Peyer's patch (tissue), 4 donors: ENCODE measurements around the gene COL11A2. TPM values are rescaled to one million over a fixed set of nuclear protein-coding genes. Genes with fewer than 3 reads are reported as not detected.

ENCODE experiments used
- DNase-seq, 3 donors: peaks; one replicate each; pipeline ENCODE4 v3.0.0-alpha.2; 2017 to 2019
- H3K27ac ChIP-seq, 4 donors: fragments of 200-600 bp; sonication (generic); one replicate each; pipeline ENCODE4 v1.5.1; 2016 to 2019
- H3K27me3 ChIP-seq, 2 donors: fragments of 200-600 bp; sonication (generic); one replicate each; pipeline ENCODE4 v1.5.1; 2019
- H3K36me3 ChIP-seq, 3 donors: fragments of 200-600 bp; sonication (generic); one replicate each; pipeline ENCODE4 v1.5.1; 2016 to 2019
- H3K4me1 ChIP-seq, 4 donors: fragments of 200-600 bp; sonication (generic); one replicate each; pipeline ENCODE4 v1.5.1; 2016 to 2019
- H3K4me3 ChIP-seq, 4 donors: fragments of 200-600 bp; sonication (generic); 1 replicate in 3 of 4; 2 replicates in 1 of 4; pipeline ENCODE4 v1.5.1; 2016 to 2019; ENCODE audit warnings: mild to moderate bottlenecking in 1 of 4
- H3K9me3 ChIP-seq, 4 donors: fragments of 200-600 bp; sonication (generic); one replicate each; pipeline ENCODE4 v1.5.1; 2016 to 2019; ENCODE audit warnings: mild to moderate bottlenecking in 1 of 4
- POLR2A ChIP-seq, 2 donors: fragments of 450-650 bp; IDR thresholded peaks; one replicate each; pipeline ENCODE4 v1.5.1; 2017; ENCODE audit warnings: antibody characterized with exemption in 2 of 2, mild to moderate bottlenecking in 2 of 2, moderate library complexity in 2 of 2
- total RNA-seq, 4 donors: library from RNA; depleted of rRNA; stranded (reverse); fragments of >200 nt; gene quantifications; one replicate each; pipeline ENCODE4 v1.1.0, GENCODE V29; 2016
- TF ChIP-seq, protein P1 (sequence below), 6 experiments: fragments of 450-650 bp in 4 of 6; fragments of 200-600 bp in 2 of 6; sonication (generic) in 1 of 6; IDR thresholded peaks; one replicate each; pipeline ENCODE4 v1.5.1; 2017 to 2019; ENCODE audit warnings: antibody characterized with exemption in 6 of 6, mild to moderate bottlenecking in 3 of 6, moderate library complexity in 1 of 6

The COL11A2 gene
- total RNA-seq, 4 donors from 2014 or later, result 0.18 to 2.5 (median 0.54) TPM; not detected in 1

DNA sequence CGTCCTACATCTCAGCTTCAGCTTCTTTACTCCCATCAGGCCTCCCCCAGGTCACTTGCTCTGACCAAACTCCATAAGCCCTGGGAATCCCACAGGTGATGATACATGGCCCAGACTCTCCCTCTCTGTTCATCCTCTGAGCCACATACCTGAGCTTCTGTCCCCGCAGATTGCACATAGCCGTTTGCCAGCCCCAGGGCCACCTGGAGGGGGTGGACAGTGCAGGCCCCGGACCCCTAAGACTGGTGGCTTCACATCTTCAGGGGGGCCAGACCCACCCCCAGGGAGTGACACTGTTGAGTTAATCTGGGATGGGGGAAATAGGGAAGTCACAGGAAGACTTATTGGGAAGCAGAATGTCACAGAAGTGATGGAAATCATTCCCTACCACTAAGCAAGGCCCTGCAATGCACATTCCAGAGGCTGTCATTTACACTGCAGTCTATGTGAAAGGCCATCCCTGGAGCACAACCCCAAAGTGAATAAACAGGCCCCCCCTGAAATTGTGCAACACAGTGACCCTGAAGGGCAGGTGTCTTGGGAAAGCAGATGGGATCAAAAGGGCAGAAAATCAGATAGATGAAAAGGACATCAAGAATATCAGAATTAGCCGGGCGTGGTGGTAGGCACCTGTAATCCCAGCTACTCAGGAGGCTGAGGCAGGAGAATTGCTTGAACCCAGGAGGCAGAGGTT lies 6.0 kb upstream of the COL11A2 start:
- Histone ChIP-seq H3K27ac (peak overlapping the region in 1 of 4 donors; percentile 21), H3K4me3 (no peak overlapping the region), H3K4me1 (peaks cover 0 to 38% (median 17%) of the 10 kb centered on the region in 4 donors), H3K27me3 (no peaks in the 10 kb centered on the region), H3K36me3 (peaks cover 0 to 47% (median 3%) of the 10 kb centered on the region in 3 donors), H3K9me3 (no peaks in the 10 kb centered on the region)
- DNase-seq, result no peak
- TF ChIP-seq, protein P1, sequence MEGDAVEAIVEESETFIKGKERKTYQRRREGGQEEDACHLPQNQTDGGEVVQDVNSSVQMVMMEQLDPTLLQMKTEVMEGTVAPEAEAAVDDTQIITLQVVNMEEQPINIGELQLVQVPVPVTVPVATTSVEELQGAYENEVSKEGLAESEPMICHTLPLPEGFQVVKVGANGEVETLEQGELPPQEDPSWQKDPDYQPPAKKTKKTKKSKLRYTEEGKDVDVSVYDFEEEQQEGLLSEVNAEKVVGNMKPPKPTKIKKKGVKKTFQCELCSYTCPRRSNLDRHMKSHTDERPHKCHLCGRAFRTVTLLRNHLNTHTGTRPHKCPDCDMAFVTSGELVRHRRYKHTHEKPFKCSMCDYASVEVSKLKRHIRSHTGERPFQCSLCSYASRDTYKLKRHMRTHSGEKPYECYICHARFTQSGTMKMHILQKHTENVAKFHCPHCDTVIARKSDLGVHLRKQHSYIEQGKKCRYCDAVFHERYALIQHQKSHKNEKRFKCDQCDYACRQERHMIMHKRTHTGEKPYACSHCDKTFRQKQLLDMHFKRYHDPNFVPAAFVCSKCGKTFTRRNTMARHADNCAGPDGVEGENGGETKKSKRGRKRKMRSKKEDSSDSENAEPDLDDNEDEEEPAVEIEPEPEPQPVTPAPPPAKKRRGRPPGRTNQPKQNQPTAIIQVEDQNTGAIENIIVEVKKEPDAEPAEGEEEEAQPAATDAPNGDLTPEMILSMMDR (IDR thresholded peaks at IDR 0.05), result no peak
- no peak for TF ChIP-seq POLR2A (IDR thresholded peaks at IDR 0.05)

DNA sequence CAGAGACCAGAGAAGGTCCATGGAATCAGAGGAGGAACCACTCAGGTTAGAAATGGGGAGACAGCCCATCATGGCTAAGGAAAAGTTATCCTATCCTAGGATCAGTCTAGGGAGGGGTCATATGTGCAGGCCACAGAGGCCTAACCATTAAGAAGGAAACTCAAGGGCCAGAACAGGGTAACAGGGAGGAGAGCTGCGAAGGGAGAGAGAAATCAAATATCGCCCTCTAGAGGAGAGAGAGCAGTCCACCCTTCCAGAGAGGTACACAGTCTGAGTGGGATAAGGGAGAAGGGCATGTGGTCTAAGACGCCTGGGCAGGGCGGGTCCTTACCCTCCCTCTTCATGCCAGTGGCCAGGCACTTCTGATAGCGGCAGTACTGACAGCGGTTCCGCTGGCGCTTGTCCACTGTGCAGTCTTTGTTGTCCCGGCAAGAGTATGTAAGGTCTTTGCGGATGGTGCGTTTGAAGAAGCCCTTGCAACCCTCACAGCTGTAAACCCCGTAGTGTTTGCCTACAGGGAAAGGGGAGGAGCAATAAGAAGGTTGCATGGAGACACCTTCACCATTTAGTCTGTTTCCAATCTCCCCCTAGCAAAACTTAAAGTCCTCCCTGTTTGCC lies 5.3 kb upstream of the COL11A2 start:
- DNase-seq, result peak in 2 of 3 donors; percentile 59 to 66
- peaks cover 0 to 5% of the 10 kb centered on the region in 2 donors for H3K27me3 ChIP-seq
- TF ChIP-seq POLR2A (IDR thresholded peaks at IDR 0.05), result no peak
- TF ChIP-seq, protein P1 (IDR thresholded peaks at IDR 0.05), result peak; percentile 22 to 72 (median 60)
- no peak overlapping the region for H3K27ac ChIP-seq
- peaks cover 0 to 45% (median 23%) of the 10 kb centered on the region in 4 donors for H3K4me1 ChIP-seq
- no peak overlapping the region for H3K4me3 ChIP-seq
- no peaks in the 10 kb centered on the region for H3K9me3 ChIP-seq
- H3K36me3 ChIP-seq, result peaks cover 0 to 39% (median 3%) of the 10 kb centered on the region in 3 donors

DNA sequence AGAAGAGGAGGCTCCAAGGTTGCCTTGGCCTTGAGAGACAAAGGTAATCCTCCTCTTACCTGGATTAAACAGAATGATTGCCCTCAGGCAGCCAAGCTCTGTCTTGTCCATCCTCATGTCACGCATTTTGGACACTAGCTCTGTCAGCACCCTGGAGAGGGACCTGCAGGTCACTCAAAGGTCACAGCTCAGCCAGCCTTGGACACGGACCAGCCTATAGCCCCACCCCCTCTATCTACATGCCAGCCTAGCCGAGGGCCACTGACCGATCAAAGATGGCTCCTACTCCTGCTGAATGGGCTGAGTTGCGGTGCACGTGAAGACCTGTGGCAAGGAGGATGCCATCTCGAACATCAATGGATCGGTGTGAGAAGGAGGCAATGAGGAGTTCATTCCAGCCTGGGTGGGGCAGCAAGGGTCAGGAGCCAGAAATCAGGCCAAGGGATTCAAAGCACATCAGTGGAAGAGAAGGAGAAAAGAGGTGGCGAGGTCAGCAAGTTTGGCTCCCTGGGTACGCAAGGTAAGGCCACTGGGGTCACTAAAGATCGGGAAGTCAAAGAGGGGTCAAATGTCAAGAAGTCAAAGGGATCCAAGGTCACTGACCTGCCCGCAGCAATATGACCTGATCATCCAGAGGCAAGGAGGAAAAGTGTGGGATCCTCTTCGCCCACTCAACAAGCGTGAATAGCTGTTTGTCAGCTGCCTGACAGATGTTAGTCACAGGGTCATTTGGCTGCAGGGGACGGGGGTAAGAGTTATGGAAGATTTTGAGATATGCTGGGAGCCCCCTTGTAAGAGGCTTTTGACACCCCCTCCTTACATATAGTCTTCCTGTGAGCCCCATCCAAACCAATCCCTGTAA lies 3.3 kb upstream of the COL11A2 start:
- Histone ChIP-seq H3K36me3 (peaks cover 0 to 34% (median 3%) of the 10 kb centered on the region in 3 donors), H3K9me3 (no peaks in the 10 kb centered on the region), H3K4me3 (no peak overlapping the region), H3K4me1 (peaks cover 0 to 38% (median 16%) of the 10 kb centered on the region in 4 donors), H3K27ac (no peak overlapping the region), H3K27me3 (peaks cover 0 to 9% of the 10 kb centered on the region in 2 donors)
- TF ChIP-seq, protein P1 (IDR thresholded peaks at IDR 0.05), result no peak
- TF ChIP-seq POLR2A (IDR thresholded peaks at IDR 0.05), result no peak
- DNase-seq, result no peak

DNA sequence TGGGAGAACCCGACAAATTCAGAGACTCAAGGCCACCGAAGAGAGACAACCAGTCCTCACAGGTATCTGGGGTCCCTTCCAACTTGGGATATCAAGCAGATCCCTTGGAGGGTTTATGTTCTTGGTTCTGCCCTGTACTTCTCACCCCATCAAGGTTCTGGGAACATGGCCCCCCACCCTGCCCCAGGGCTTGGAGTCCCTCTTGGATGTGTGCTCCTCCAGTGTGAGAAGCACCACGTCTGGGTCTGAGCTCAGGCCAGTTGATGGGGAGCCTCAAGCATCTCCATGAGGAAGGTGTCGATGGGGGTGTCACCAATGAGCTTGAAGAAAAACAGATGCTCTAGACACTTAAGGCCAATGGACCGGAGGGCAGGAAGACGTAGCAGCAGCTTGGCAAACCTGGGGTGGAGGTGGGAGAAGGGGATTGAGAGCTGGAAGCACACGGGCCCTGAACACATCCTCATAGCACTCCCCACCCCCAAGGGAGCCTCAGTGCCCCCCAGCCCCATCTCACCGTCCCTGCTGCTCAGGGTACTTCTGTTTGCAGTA lies 2.2 kb upstream of the COL11A2 start:
- Histone ChIP-seq H3K4me1 (peaks cover 0 to 35% (median 15%) of the 10 kb centered on the region in 4 donors), H3K27ac (no peak overlapping the region), H3K9me3 (no peaks in the 10 kb centered on the region), H3K36me3 (peaks cover 0 to 34% (median 3%) of the 10 kb centered on the region in 3 donors), H3K4me3 (no peak overlapping the region), H3K27me3 (peaks cover 0 to 9% of the 10 kb centered on the region in 2 donors)
- peak in 1 of 3 donors; percentile 37 for DNase-seq
- TF ChIP-seq POLR2A (IDR thresholded peaks at IDR 0.05), result no peak
- TF ChIP-seq, protein P1 (IDR thresholded peaks at IDR 0.05), result no peak

DNA sequence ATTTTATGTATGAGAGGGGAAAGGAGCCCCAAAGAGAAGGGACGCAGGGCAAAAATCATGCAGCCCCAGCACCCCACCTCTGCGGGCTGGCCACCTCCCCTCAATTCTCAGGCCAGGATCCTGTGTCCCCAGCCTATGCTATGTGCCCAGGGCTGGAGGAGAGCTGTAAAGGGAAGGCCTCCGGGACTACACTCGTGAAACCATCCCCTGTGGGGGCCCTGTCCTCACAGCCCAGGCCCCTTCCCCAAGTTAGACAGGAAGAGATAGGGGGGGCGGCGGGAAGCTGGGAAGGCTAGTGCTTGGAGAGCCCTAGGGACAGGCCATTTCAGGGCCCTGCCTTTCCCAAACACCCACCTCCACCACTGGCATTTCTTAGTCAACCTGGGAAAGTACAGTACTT lies 1.4 kb upstream of the COL11A2 start:
- H3K27ac ChIP-seq, result peak overlapping the region in 1 of 4 donors; percentile 22
- peak overlapping the region in 1 of 4 donors; percentile 48 for H3K4me3 ChIP-seq
- no peak for DNase-seq
- peaks cover 0 to 26% (median 10%) of the 10 kb centered on the region in 4 donors for H3K4me1 ChIP-seq
- TF ChIP-seq, protein P1 (IDR thresholded peaks at IDR 0.05), result no peak
- no peaks in the 10 kb centered on the region for H3K9me3 ChIP-seq
- H3K36me3 ChIP-seq, result peaks cover 0 to 34% (median 3%) of the 10 kb centered on the region in 3 donors
- H3K27me3 ChIP-seq, result peaks cover 0 to 9% of the 10 kb centered on the region in 2 donors
